IPS-18c (cell line): ENCODE results near the gene TRIM67.
A peak's percentile ranks its signal among the peaks of the same experiment; 100 is the strongest.
"Not testable (repeated sequence)": the region's sequence is repeated elsewhere in the genome, so short reads cannot be mapped to it uniquely, and the experiment has no call there.

Experiments used
- H3K4me3 ChIP-seq: 2 replicates; pipeline ENCODE4 v1.7.0; 2013; ENCODE audit warnings: low read depth, mild to moderate bottlenecking, low read length, moderate library complexity; ENCODE audit not compliant: insufficient read depth
- H3K9me3 ChIP-seq: one replicate; pipeline ENCODE4 v1.6.1; 2013; ENCODE audit warnings: mild to moderate bottlenecking, low read length, moderate library complexity; ENCODE audit not compliant: control insufficient read depth, insufficient read depth

TRIM67 gene

DNA sequence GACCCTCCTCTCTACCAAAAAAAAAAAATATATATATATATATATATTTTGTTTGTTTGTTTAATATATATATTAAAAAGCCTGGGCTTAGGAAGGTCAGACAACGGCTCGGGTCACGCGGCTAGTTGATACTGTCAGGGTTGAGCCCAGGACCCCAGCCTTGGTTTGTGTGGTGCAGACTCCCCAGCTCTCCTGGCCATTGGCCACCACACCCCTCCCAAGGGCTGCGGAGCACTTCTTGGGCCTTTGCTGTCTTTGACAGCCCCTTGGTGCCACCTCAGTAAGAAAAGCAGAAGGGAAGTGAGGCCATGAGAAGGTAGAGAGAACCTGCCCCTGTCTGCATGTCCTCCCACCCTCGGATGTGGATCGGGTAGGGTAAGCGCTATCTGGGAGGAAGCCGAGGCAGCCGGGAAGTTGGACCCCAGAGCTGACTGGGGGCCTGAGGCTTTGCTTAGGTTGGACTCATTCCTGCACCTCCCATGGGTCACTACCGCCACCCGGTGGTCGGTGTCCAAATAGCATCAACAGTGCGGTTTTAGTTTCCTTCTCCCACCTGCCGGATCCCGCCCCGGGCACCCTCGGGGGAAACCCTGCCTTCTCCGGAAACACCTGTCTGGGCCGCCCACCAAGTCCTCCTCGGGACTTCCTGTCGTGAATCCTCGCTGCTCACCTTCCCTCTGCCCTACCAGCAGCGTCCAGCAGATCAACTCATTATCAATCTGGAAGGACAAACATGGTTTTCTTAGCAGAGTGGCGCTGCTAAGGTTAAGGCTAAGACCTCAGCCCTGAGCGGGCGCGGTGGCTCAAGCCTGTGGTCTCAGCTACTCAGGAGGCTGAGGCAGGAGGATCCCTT, 49.4 kb downstream of the TRIM67 start:
- Histone ChIP-seq H3K9me3 (peaks cover 3% of the 10 kb centered on the region), H3K4me3 (peak overlapping the region; percentile 20; the same call in 1 of the 2 replicates)

DNA sequence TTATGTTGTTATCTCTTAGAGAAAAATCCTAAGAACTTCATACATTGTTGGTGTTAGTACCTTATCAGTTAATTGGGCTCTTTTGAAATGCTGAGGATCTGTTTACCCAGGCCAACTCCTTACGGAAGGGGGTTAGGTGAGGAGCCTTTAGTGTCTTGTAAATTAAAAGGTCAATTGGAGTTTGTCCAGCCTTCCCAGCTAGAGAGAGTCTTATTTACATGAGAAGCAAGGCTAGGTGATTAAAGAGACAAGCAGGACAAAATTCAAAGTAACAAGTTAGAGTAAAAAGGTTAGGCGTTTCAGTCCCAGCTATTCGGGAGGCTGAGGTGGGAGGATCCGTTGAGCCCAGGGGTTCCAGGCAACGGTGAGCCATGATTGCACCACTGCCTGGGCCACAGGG, 50.4 kb downstream of the TRIM67 start:
- not testable (repeated sequence) for H3K4me3 ChIP-seq, H3K9me3 ChIP-seq

GRCh38 chr1:231213831-231214573, 52.1 kb downstream of the TRIM67 start:
- H3K9me3 ChIP-seq, result no peaks in the 10 kb centered on the region
- no peak overlapping the region for H3K4me3 ChIP-seq

- no peaks in the 10 kb centered on the region for H3K9me3 ChIP-seq
Measured at GRCh38 chr1:231214918-231215680, 53.2 kb downstream of the TRIM67 start.

DNA sequence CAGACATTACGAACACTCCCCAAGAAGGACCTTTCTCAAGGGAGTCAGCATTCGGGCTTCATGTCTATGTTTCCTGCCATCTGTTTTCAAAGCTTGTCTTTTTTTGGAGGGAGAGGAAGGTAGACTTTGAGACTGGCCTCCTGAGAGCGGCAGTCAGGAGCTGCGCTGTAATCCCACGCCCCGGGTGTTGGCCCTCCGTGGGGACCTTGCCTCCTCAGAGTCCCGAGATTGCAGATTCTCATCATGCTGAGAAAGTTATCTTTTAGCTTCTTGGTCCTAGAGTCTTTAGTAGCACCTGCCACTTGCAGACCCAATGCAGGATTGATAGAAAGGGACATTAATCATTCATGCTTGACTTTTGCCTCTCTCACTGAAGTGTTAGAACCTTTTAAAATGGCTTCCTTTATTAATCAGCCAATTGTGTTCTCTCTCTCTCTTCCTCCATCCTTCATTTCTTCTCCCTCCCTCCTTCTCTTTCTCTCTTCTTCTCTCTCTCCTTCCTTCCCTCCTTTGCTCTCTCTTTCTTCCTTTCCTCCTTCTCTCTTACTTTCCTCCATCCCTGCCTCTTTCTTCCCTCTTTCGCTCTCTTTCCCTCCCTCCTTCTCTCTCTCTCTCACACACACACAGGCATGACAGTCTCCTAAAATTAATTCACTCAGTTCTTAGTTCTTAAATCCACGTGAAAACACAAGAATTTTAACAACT, 54.0 kb downstream of the TRIM67 start:
- Histone ChIP-seq H3K4me3 (no peak overlapping the region), H3K9me3 (no peaks in the 10 kb centered on the region)

More at GRCh38 chr1:231214918-231215680, 53.2 kb downstream of the TRIM67 start:
- no peak overlapping the region for H3K4me3 ChIP-seq

- Histone ChIP-seq H3K9me3 (no peaks in the 10 kb centered on the region), H3K4me3 (no peak overlapping the region)
Measured at GRCh38 chr1:231216498-231216897, 54.6 kb downstream of the TRIM67 start.

- no peak overlapping the region for H3K4me3 ChIP-seq
Measured at GRCh38 chr1:231217056-231217455, 55.2 kb downstream of the TRIM67 start.

DNA sequence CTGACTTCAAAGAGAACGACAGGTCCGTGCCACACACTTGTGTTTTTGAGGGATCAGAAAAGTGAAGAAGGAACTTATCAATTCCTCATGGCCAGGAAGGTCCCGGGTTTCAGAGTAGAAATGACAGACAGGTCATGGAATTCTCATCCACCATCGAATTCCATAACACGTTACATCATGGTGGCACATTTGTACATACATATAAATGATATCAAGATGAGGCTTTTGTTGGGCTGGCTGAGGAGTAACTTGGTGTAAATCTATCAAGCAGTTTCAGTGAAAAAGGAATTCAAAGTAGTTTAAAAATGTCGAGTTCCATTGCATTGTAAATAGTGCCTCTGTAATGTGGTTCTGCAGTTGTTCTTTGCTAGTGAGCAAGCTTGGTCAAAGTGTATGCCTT, 56.2 kb downstream of the TRIM67 start:
- Histone ChIP-seq H3K9me3 (no peaks in the 10 kb centered on the region), H3K4me3 (no peak overlapping the region)

More at GRCh38 chr1:231217056-231217455, 55.2 kb downstream of the TRIM67 start:
- H3K9me3 ChIP-seq, result no peaks in the 10 kb centered on the region

- H3K4me3 ChIP-seq, result no peak overlapping the region
Measured at GRCh38 chr1:231219422-231220401, 57.9 kb downstream of the TRIM67 start.

GRCh38 chr1:231220801-231221200, 58.9 kb downstream of the TRIM67 start:
- Histone ChIP-seq H3K9me3 (no peaks in the 10 kb centered on the region), H3K4me3 (no peak overlapping the region)

More at GRCh38 chr1:231219422-231220401, 57.9 kb downstream of the TRIM67 start:
- no peaks in the 10 kb centered on the region for H3K9me3 ChIP-seq

DNA sequence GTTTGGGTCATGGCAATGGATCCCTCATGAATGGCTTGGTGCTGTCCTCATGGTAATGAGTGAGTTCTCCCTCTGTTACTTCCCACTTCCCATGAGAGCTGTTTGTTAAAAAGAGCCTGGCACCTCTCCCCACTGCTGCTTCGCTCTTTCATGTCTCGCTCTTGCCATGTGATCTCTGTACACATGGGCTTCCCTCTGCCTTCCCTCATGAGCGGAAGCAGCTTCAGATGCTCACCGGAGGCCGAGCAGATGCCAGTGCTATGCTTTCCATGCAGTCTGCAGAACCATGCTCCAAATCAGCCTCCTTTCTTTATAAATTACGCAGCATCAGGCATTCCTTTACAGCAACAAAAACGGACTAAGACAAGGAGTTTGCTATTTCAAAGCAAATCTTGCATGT, 64.3 kb downstream of the TRIM67 start:
- H3K4me3 ChIP-seq, result no peak overlapping the region
- no peaks in the 10 kb centered on the region for H3K9me3 ChIP-seq

GRCh38 chr1:231231511-231231910, 69.7 kb downstream of the TRIM67 start:
- Histone ChIP-seq H3K4me3 (no peak overlapping the region), H3K9me3 (peaks cover 2% of the 10 kb centered on the region)

- peaks cover 2% of the 10 kb centered on the region for H3K9me3 ChIP-seq
- no peak overlapping the region for H3K4me3 ChIP-seq
Measured at GRCh38 chr1:231232870-231233734, 71.2 kb downstream of the TRIM67 start.

- no peak overlapping the region for H3K4me3 ChIP-seq
- H3K9me3 ChIP-seq, result peaks cover 2% of the 10 kb centered on the region
Measured at GRCh38 chr1:231233735-231234417, 72.0 kb downstream of the TRIM67 start.

- Histone ChIP-seq H3K4me3 (no peak overlapping the region), H3K9me3 (peaks cover 2% of the 10 kb centered on the region)
Measured at GRCh38 chr1:231234506-231234905, 72.6 kb downstream of the TRIM67 start.
